Astrocyte (in vitro differentiated cells and primary cell): ENCODE measurements around the gene TAL1. TPM values are rescaled to one million over a fixed set of nuclear protein-coding genes. Genes with fewer than 3 reads are reported as not detected.

Experiments used
- DNase-seq: peaks from one replicate; pipeline ENCODE4 v3.0.0-alpha.2; 2010; ENCODE audit warnings: low read depth
- FAIRE-seq: peaks from 2 replicates; lab custom pipeline; 2011; peaks lifted over from hg19 to GRCh38; lab: Jason Lieb, UNC
- H2AFZ ChIP-seq: 2 replicates; pipeline ENCODE4 v1.6.0; 2012; ENCODE audit warnings: low read depth, low read length, inconsistent platforms
- H3K27ac ChIP-seq: 2 replicates; pipeline ENCODE4 v1.5.1; 2011; ENCODE audit warnings: low read depth, low read length, inconsistent platforms
- H3K27me3 ChIP-seq: 2 replicates; pipeline ENCODE4 v1.6.0; 2011; ENCODE audit warnings: low read length, inconsistent platforms; ENCODE audit not compliant: insufficient read depth
- H3K36me3 ChIP-seq: 2 replicates; pipeline ENCODE4 v1.5.1; 2011; ENCODE audit warnings: low read length, inconsistent platforms; ENCODE audit not compliant: insufficient read depth
- H3K4me1 ChIP-seq: 2 replicates; pipeline ENCODE4 v1.5.1; 2011; ENCODE audit warnings: low read length, inconsistent platforms; ENCODE audit not compliant: insufficient read depth
- H3K4me2 ChIP-seq: 2 replicates; pipeline ENCODE4 v1.6.0; 2012; ENCODE audit warnings: low read length, inconsistent platforms
- H3K4me3 ChIP-seq: 2 replicates; pipeline ENCODE4 v1.5.1; 2011; ENCODE audit warnings: low read depth, mild to moderate bottlenecking, low read length, inconsistent platforms; ENCODE audit not compliant: insufficient read depth
- H3K79me2 ChIP-seq: 2 replicates; pipeline ENCODE4 v1.6.0; 2012; ENCODE audit warnings: mild to moderate bottlenecking, low read length, inconsistent platforms; ENCODE audit not compliant: insufficient read depth
- H3K9ac ChIP-seq: 2 replicates; pipeline ENCODE4 v1.6.0; 2012; ENCODE audit warnings: mild to moderate bottlenecking, low read length, inconsistent platforms
- H3K9me3 ChIP-seq: 2 replicates; pipeline ENCODE4 v1.5.1; 2012; ENCODE audit warnings: low read depth, mild to moderate bottlenecking, low read length, inconsistent platforms; ENCODE audit not compliant: insufficient read depth
- H4K20me1 ChIP-seq: 2 replicates; pipeline ENCODE4 v1.6.0; 2012; ENCODE audit warnings: low read length, inconsistent platforms; ENCODE audit not compliant: insufficient read depth
- H3K27ac Mint-ChIP-seq: one replicate; pipeline ENCODE4 v1.8.0; 2021; ENCODE audit warnings: mild to moderate bottlenecking, mixed read lengths; ENCODE audit not compliant: unreplicated experiment
- H3K27me3 Mint-ChIP-seq: one replicate; pipeline ENCODE4 v1.8.0; 2021; ENCODE audit warnings: low read depth, mixed read lengths; ENCODE audit not compliant: unreplicated experiment
- H3K36me3 Mint-ChIP-seq: one replicate; pipeline ENCODE4 v1.8.0; 2021; ENCODE audit warnings: low read depth, mixed read lengths; ENCODE audit not compliant: unreplicated experiment
- H3K4me1 Mint-ChIP-seq: one replicate; pipeline ENCODE4 v1.8.0; 2021; ENCODE audit warnings: low read depth, mixed read lengths; ENCODE audit not compliant: unreplicated experiment
- H3K4me3 Mint-ChIP-seq: one replicate; pipeline ENCODE4 v1.8.0; 2021; ENCODE audit warnings: mild to moderate bottlenecking, moderate library complexity, mixed read lengths; ENCODE audit not compliant: unreplicated experiment
- H3K9me3 Mint-ChIP-seq: one replicate; pipeline ENCODE4 v1.8.0; 2021; ENCODE audit warnings: mild to moderate bottlenecking, mixed read lengths; ENCODE audit not compliant: unreplicated experiment
- CTCF ChIP-seq: IDR thresholded peaks from 2 replicates; pipeline ENCODE4 v1.5.1; 2011; ENCODE audit warnings: low read depth, mild to moderate bottlenecking, inconsistent platforms, low read length, moderate library complexity; ENCODE audit not compliant: insufficient read depth
- EZH2 ChIP-seq: IDR thresholded peaks from 2 replicates; pipeline ENCODE4 v1.6.1; 2012; ENCODE audit warnings: mild to moderate bottlenecking, low read length, inconsistent platforms; ENCODE audit not compliant: insufficient read depth
- total RNA-seq: library from RNA; stranded (reverse); gene quantifications from 2 replicates; pipeline ENCODE4 v1.2.1, GENCODE V29; 2021

The TAL1 gene
- total RNA-seq, 1 donor from 2014 or later, result 0.14 TPM

- Mint-ChIP-seq H3K27ac (no peak overlapping the region), H3K9me3 (no peaks in the 10 kb centered on the region), H3K4me3 (no peak overlapping the region), H3K36me3 (no peaks in the 10 kb centered on the region), H3K4me1 (no peaks in the 10 kb centered on the region), H3K27me3 (peaks cover 28% of the 10 kb centered on the region)
- Histone ChIP-seq H3K9ac (no peak overlapping the region), H4K20me1 (no peaks in the 10 kb centered on the region), H3K27me3 (no peaks in the 10 kb centered on the region), H3K79me2 (no peaks in the 10 kb centered on the region), H3K4me1 (no peaks in the 10 kb centered on the region), H2AFZ (no peak overlapping the region), H3K36me3 (no peaks in the 10 kb centered on the region), H3K9me3 (no peaks in the 10 kb centered on the region), H3K4me3 (no peak overlapping the region), H3K27ac (no peak overlapping the region), H3K4me2 (no peak overlapping the region)
- no peak for FAIRE-seq
- TF ChIP-seq EZH2 (no peak), CTCF (no peak)
- DNase-seq, result no peak
Observed at GRCh38 chr1:47214549-47214948, 17.5 kb downstream of the TAL1 start.

- no peaks in the 10 kb centered on the region for H3K27me3 ChIP-seq
- no peak overlapping the region for H3K4me3 ChIP-seq
- H2AFZ ChIP-seq, result no peak overlapping the region
- H3K9ac ChIP-seq, result no peak overlapping the region
- Mint-ChIP-seq H3K27me3 (peaks cover 28% of the 10 kb centered on the region), H3K36me3 (no peaks in the 10 kb centered on the region), H3K9me3 (no peaks in the 10 kb centered on the region), H3K4me3 (no peak overlapping the region), H3K27ac (no peak overlapping the region), H3K4me1 (no peaks in the 10 kb centered on the region)
- H3K4me1 ChIP-seq, result peaks cover 1% of the 10 kb centered on the region
- no peaks in the 10 kb centered on the region for H3K79me2 ChIP-seq
- H3K27ac ChIP-seq, result no peak overlapping the region
- no peak for FAIRE-seq
- no peaks in the 10 kb centered on the region for H3K36me3 ChIP-seq
- no peak for DNase-seq
- H3K4me2 ChIP-seq, result no peak overlapping the region
- no peaks in the 10 kb centered on the region for H4K20me1 ChIP-seq
- no peak for TF ChIP-seq EZH2
- TF ChIP-seq CTCF, result no peak
- H3K9me3 ChIP-seq, result no peaks in the 10 kb centered on the region
Observed at GRCh38 chr1:47213230-47213963, 18.6 kb downstream of the TAL1 start.

- Histone ChIP-seq H3K4me2 (no peak overlapping the region), H3K36me3 (no peaks in the 10 kb centered on the region), H3K9ac (no peak overlapping the region), H3K27ac (no peak overlapping the region), H3K4me1 (peaks cover 8% of the 10 kb centered on the region), H2AFZ (no peak overlapping the region), H3K27me3 (no peaks in the 10 kb centered on the region), H3K79me2 (no peaks in the 10 kb centered on the region), H4K20me1 (no peaks in the 10 kb centered on the region), H3K4me3 (no peak overlapping the region), H3K9me3 (no peaks in the 10 kb centered on the region)
- Mint-ChIP-seq H3K27ac (no peak overlapping the region), H3K27me3 (peaks cover 29% of the 10 kb centered on the region), H3K36me3 (no peaks in the 10 kb centered on the region), H3K9me3 (no peaks in the 10 kb centered on the region), H3K4me3 (no peak overlapping the region), H3K4me1 (peaks cover 3% of the 10 kb centered on the region)
- FAIRE-seq, result no peak
- no peak for DNase-seq
- TF ChIP-seq EZH2, result no peak
- no peak for TF ChIP-seq CTCF
Observed at GRCh38 chr1:47212636-47213229, 19.3 kb downstream of the TAL1 start.
